K562 (cell line): ENCODE measurements around the gene ACP6. TPM values are rescaled to one million over a fixed set of nuclear protein-coding genes. Genes with fewer than 3 reads are reported as not detected.

Source experiments
- ATF4 ChIP-seq: fragments of 450-650 bp; formaldehyde crosslinking; IDR thresholded peaks from 2 replicates; pipeline ENCODE4 v1.4.0; 2022; ENCODE audit warnings: mild to moderate bottlenecking, moderate library complexity
- BRCA1 ChIP-seq, 2 experiments: fragments of 450-650 bp in 1 of 2; sonication (generic) in 1 of 2; formaldehyde crosslinking in 1 of 2; IDR thresholded peaks; 2 replicates each; pipeline versions ENCODE4 v1.5.0 to v1.6.1; 2017 to 2020; ENCODE audit warnings: mild to moderate bottlenecking in 1 of 2, missing genetic modification reagents in 1 of 2
- HINFP ChIP-seq: fragments of 450-650 bp; conservative IDR thresholded peaks from 2 replicates; pipeline ENCODE4 v1.6.1; 2016; ENCODE audit warnings: missing genetic modification characterization, low read depth, mild to moderate bottlenecking, control low read depth, missing compliant biosample characterization
- HMGN3 ChIP-seq: IDR thresholded peaks from 2 replicates; pipeline ENCODE4 v1.6.1; 2011; ENCODE audit warnings: borderline replicate concordance, low read depth, mild to moderate bottlenecking, mixed read lengths, low read length; ENCODE audit not compliant: insufficient read length; ENCODE audit errors: extremely low read depth
- MCM2 ChIP-seq: fragments of 450-650 bp; IDR thresholded peaks from 2 replicates; pipeline ENCODE4 v1.6.1; 2017; ENCODE audit warnings: low read depth, mild to moderate bottlenecking
- MEIS2 ChIP-seq: fragments of 450-650 bp; IDR thresholded peaks from 2 replicates; pipeline ENCODE4 v1.6.1; 2014; ENCODE audit warnings: mild to moderate bottlenecking; ENCODE audit not compliant: partially characterized antibody
- NELFE ChIP-seq: IDR thresholded peaks from 2 replicates; pipeline ENCODE4 v1.6.1; 2011; ENCODE audit warnings: mild to moderate bottlenecking; ENCODE audit not compliant: insufficient read depth, insufficient read length
- NFE2L1 ChIP-seq: fragments of 450-650 bp; IDR thresholded peaks from 2 replicates; pipeline ENCODE4 v1.6.1; 2016; ENCODE audit warnings: missing genetic modification characterization, low read depth, mild to moderate bottlenecking, missing compliant biosample characterization, moderate library complexity, borderline replicate concordance
- NFRKB ChIP-seq: fragments of 450-650 bp; IDR thresholded peaks from 2 replicates; pipeline ENCODE4 v1.6.1; 2016; ENCODE audit warnings: low read depth
- RBBP5 ChIP-seq: fragments of 200-600 bp; sonication (generic); IDR thresholded peaks from 2 replicates; pipeline ENCODE4 v1.6.1; 2012; ENCODE audit warnings: borderline replicate concordance, mild to moderate bottlenecking, low read length, control low read depth, inconsistent platforms; ENCODE audit not compliant: insufficient read depth, poor library complexity, severe bottlenecking
- SNIP1 ChIP-seq: fragments of 450-650 bp; IDR thresholded peaks from 2 replicates; pipeline ENCODE4 v1.7.1; 2017; ENCODE audit warnings: low read depth, mild to moderate bottlenecking
- TSC22D4 ChIP-seq: fragments of 450-650 bp; IDR thresholded peaks from 2 replicates; pipeline ENCODE4 v1.6.1; 2016; ENCODE audit warnings: missing genetic modification characterization, missing biosample characterization, control low read depth
- ZBTB26 ChIP-seq: fragments of 450-650 bp; formaldehyde crosslinking; IDR thresholded peaks from 2 replicates; pipeline ENCODE4 v1.4.0; 2022; ENCODE audit warnings: missing genetic modification characterization
- ZBTB43 ChIP-seq: sonication (generic); formaldehyde crosslinking; IDR thresholded peaks from 2 replicates; pipeline ENCODE4 v1.8.0; 2023; ENCODE audit warnings: mild to moderate bottlenecking, missing genetic modification reagents
- ZNF184 ChIP-seq: sonication (generic); formaldehyde crosslinking; IDR thresholded peaks from 2 replicates; pipeline ENCODE4 v1.5.0; 2020; ENCODE audit warnings: missing genetic modification reagents
- ZNF592 ChIP-seq: fragments of 450-650 bp; IDR thresholded peaks from 2 replicates; pipeline ENCODE4 v1.6.1; 2017; ENCODE audit warnings: antibody characterized with exemption, mild to moderate bottlenecking
- polyA plus RNA-seq, 8 experiments: library from polyadenylated mRNA; depleted of rRNA in 4 of 8; stranded (reverse) in 5 of 8; unstranded in 3 of 8; fragments of >200 nt; fragmentation: Nextera tagmentation in 2 of 8; fragmentation: Illumina TruSeq in 1 of 8; extraction: Ambion mirVana in 2 of 8; extraction: Trizol in 1 of 8; gene quantifications; 2 replicates each; pipeline versions ENCODE4 v1.2.1 to v1.2.3, GENCODE V29; 2011 to 2014; ENCODE audit warnings: inconsistent platforms in 1 of 8, missing spikeins in 1 of 8
- total RNA-seq, 7 experiments: library from RNA; depleted of rRNA in 6 of 7; stranded (reverse); fragments of >200 nt in 6 of 7; fragmentation: Illumina TruSeq in 2 of 7; extraction: Trizol in 2 of 7; gene quantifications; 2 replicates each; pipeline versions ENCODE4 v1.2.1 to v1.2.3, GENCODE V29; 2011 to 2021; ENCODE audit warnings: low replicate concordance in 1 of 7

Gene ACP6
- total and polyA plus RNA-seq, 9 of the 15 experiments (the other 6 are each of a cell fraction or from before 2014, with no cell fraction given) = 0.05 to 1.4 (median 0.49) TPM

DNA sequence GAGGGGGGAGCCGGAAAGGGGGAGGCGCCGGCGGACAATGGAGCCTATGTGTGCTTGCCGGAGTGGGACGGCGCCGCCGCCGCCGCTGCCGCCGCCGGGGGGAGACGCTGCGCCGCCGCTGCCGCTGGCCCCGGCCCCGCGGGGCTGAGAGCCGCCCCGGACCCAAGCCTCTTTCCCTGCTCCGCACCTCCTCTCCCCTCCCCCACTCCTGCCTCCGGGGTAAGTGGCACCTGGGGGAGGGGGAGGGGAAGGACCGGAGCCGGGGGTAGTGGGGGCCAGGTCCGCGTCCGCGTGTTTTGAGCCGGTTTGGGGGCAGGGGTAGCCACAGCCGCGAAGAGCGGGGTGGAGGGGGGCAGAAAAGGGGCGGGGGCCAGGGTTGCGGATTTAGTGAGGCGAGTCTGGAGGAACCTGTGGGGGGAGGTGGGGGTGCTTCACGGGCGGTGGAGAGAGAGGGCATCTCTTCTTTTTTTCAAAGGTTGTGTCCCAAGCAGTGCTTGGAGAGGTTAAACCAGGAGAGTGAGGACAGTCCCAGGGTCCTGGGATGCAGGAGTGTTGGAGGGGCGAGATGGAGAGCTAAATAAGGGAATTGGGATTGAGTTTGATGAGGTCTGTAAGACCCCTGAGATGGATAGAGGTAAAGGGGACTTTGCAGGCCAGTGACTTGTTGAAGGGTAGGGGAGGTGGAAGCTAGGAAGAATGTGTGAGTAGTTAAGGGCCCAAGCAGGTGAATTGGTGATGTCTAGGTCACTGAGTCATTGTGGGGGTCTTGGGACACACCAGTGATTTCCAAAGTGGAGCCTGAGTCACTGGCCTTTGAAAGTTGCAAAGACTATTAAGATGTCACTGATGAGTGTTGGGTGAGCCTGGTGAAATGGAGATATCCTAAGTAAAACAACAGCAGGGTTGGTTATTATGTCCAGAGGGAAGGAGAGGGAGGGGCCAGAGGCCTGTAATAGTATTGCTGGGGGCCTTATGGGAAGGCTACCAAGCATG is 69.9 kb downstream of the ACP6 start (continued):
- TF ChIP-seq HINFP (tag) (no peak), NFE2L1 (tag) (no peak), RBBP5 (peak; percentile 30), NELFE (no peak), BRCA1 (IDR thresholded peaks at IDR 0.05) (no peak), BRCA1 (CRISPR knock-in tag; IDR thresholded peaks at IDR 0.05) (no peak), MEIS2 (no peak), ZNF184 (CRISPR knock-in tag) (no peak), NFRKB (no peak), ZBTB26 (CRISPR knock-in tag) (no peak), ZNF592 (no peak), ZBTB43 (CRISPR knock-in tag) (no peak), SNIP1 (no peak), MCM2 (no peak), TSC22D4 (tag) (no peak), HMGN3 (no peak), ATF4 (CRISPR knock-in tag) (no peak)
